NCI-H1092 (cell line): ENCODE results near the gene GALNT9.
"Not testable (repeated sequence)": the region's sequence is repeated elsewhere in the genome, so short reads cannot be mapped to it uniquely, and the experiment has no call there.

ENCODE experiments used
- DNase-seq: peaks from one replicate; lab custom pipeline; 2025; lab: John Stamatoyannopoulos, UW

GALNT9 gene

DNA sequence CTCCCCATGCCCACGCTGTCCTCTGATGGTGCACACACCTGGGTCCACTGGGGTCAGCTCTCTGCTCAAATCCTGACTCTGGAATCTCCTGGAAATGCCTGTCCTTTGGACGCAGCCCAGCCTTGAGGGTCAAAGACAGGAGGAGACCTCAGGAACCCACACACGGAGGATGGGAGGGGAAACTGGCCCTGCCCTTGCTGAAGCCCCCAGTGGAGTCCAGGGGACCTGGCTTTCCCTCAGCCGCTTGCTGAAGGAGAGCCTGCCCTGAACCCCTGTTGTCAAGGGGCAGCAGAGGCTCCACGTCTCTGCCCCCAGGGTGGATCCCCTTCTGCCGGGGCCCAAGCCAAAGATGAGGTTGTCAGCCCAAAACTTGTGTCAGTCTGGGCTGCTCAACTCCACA lies 16.9 kb downstream of the GALNT9 start:
- no peak for DNase-seq

DNA sequence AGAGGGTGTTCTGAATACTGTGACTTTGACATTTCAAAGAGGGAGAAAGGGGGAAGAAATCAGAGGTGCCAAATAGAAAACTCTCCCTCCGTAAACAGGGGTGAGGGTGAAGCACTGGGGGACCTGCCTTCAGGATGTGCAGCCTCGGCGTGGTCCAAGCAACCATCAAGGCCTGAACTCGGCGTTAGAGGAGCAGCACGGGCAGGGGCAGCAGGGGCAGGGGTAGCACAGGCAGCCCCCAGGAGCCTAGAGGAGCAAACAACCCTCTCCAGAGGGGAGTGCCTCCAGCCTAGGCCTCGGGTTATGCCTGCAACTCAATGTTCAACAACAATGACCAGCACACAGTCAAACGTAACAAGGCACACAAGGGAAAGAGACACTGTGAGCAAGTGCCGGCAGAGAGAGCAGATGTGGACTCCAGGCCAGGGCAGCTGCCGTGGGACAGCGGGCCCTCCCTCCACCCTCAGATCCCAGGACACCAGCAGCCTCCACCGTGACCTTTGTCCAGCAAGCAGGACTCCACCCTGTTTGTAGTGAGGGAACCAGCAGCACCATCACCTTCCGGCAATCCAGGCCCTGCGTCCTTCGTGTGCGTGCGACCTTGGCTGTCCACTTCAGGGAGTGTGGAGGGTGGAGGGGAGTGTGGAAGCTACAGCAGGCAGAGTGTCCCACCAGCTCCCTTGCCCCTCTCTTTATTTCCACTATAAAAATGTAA lies 18.0 kb downstream of the GALNT9 start:
- no peak for DNase-seq

DNA sequence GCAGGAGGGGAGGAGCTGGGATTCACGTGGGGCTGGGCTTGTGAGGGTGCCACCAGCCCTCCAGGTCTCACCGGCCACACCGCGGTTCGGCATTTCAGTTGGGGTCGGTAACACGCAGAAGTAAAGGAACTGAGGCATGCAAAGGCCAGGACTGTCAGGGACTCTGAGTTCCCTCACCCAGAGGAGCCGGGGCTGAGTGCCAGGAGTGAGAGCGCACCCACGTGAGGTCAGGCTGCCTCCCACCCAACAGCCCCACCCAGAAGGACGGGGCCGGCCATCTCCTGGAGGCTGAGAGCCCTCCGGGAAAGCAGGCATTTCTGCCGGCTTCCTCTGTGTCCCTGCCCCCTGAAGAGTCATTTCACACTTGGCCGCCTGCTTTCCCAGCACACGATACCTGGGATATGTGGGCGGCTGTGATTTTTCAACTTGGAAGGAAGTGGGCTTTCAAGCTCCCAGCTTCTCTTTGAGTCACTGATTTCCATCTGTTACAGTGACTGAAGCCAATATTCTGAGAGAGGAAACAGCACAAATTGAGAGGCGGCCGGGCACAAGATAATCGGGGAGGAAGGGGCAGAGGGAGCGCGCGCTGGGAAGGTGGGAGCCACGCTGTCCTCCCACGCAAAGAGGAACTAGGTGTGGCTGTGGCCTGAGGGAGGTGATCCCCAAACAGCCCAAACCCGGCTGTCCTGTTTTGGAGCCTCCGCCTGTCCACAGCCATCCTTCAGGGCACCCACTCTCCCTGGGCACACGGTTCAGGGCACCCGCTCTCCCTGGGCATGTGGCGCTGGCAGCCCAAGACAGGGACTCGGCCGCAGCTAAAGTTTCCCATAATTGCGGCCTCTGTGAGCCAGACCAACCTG lies 19.0 kb downstream of the GALNT9 start:
- DNase-seq: no peak

DNA sequence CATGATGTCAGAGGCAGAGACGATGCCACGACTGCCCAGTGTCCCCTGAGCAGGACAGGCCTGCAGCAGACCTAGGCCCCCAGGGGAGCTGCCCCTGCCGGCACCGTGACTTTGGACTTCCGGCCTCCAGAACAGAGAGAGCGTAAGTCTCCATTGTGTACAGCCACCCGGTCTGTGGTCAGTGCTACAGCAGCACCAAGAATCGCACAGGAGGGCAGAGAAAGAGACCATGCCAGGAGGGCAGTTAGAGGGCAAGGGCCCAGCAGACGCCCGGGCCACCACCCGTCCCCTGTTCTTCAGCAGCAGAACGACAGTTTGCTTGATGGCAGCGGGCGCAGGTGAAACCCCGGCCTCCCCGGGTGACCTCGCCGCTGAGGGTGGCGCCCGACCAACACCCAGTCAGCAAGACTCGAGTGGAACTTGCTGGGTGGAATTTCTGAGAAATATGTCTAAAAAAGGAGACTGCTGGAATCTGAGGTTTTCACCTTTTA lies 19.7 kb downstream of the GALNT9 start:
- DNase-seq: no peak

DNA sequence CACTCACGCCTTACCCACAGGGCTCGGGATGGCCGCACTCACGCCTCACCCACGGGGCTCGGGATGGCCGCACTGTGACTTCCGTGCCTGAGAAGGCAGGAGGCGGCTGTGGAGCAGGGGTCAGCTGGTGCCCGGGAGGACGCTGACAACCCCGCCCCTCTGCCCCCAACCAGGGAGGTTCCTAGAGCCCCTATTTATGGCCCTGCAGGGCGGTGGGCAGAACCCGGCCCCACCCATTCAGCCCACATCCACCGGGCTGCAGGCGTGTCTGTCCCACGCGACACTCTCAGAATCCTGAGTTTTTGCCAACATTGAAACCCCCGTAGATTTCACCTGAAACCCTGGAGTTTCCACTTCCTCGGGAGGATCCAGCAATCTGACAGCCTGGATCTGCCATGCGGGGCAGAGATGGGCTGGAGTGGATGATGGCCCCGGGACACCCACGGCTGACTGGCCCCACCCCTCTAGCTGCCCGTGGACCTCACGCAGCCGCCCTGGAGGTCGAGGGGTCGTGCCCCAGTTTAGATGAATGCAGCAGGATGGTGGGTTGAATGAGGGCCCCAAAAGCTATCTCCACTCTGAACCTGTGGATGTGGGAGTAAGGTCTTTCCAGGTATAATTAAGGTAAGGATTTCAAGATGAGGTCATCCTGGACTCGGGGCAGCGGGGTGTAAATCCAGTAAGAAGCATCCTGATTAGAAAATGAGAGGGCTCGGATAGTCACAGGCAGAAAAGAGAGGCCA lies 20.4 kb downstream of the GALNT9 start:
- no peak for DNase-seq

DNA sequence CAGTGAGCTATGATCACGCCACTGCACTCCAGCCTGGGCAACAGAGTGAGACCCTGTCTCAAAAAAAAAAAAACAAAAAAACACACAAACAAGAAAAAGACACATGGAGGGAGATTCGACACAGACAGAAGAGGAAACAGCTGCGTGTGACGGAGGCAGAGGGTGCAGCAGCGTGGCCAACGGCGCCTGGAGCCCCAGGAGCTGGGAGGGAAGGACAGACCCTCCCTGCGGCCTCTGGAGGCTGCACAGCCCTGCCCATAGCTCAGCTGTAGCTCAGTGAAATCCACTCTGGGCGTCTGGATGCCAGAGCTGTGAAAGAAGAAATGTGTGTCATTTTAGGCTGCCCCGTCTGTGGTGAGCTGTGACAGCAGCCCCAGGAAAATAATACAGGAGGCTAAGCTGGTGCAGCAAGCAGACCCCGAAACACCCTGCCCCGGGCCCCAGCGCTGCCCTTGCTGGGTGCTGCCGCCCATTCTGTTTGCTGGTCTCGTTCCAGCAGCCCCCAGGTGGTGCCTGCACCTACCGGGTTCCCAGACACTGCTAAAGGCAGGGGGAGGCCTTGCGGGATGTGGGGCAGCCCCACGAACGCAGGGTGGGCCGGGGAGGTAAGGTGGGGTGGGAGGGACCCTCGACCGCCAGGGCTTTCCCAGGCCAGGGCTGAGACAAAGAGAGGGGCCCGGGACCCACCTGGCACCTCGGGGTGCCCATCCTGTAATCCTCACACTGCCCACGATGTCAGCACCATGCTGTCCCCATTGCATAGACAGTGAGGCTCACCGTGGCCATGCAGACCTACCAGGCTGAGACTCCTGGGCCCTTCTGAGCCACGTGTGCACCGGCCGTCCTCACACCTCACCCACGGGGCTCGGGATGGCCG lies 21.2 kb downstream of the GALNT9 start:
- DNase-seq: no peak

DNA sequence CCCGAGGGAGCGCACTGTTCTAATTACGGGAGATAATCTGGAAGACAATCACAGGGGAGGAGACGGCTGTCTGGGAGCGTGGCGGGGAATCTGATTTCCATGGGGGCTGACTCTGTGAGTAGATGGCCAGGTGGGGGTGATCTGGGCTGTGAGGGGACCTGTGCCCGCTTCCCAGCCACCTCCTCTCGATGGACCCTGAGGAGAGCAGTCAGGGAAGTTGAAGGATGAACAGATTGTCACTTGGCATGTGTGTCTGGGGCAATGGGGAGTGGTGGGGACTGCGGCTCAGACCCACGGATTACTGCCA lies 22.6 kb downstream of the GALNT9 start:
- no peak for DNase-seq

DNA sequence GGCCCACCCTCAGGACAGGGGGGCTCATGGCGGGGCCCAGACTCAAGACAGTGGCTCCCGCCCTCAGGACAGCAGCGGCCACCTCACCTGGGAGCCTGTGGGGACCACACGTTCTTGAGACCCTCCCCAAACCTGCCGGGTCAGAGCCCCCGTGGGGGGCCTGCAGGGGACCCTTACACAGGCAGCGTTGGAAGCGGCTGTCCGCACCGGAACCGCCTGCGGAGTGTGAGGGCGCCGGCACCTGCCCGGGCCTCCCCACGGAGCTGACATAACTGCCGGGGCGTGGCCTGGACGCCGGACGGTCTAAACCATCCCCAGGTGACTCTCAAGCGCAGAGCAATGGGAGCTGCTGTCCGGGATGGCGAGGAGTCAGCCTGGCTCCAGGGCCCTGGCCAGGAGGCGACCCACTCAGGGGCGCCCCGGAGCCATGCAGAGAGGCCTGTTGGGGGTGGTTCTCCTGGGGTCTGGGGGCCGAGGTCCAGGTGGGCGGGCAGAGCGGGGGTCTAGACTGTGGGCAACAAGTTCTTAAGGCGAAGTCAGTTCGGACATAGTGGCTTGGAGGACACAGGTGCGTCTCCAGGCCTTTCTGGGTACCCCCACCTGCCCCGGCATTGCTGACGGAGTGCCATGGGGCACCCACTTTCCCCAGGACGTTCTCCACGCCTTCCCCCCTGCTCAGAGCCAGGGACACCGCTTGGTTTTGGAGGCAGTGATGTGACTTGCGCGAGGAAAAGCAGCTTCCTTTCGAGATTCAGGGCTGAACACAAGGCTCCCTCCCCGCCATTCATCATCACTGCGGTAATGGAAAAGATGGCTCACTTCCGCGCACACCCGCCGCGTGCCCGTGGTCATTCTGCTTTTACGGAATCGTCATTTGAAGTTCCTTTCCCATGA lies 23.2 kb downstream of the GALNT9 start:
- DNase-seq: no peak

DNA sequence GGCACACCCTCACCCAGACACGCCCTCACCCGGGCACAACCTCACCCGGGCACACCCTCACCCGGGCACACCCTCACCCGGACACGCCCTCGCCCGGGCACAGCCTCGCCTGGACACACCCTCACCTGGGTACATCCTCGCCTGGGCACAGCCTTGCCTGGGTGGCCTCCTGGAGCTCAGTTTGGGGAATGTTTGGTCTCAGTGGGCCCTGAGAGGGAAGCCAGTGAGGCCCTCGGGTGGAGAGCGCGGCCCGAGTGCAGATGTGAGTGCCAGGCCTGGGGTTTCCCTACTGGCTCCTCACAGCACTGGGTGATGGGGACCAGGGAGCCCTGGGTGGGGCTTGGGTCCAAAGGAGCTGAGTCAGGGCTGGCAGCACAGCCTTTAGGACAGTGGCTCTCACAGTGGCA lies 23.8 kb downstream of the GALNT9 start:
- DNase-seq: no peak

DNA sequence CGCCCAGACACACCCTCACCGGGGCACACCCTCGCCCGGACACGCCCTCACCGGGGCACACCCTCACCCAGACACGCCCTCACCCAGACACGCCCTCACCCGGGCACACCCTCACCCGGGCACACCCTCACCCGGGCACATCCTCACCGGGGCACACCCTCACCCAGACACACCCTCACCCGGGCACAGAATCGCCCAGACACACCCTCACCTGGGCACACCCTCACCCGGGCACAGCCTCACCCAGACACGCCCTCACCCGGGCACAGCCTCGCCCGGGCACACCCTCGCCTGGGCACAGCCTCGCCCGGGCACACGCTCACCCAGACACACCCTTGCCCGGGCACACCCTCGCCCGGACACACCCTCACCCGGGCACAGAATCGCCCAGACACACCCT lies 24.5 kb downstream of the GALNT9 start:
- DNase-seq: not testable (repeated sequence)

DNA sequence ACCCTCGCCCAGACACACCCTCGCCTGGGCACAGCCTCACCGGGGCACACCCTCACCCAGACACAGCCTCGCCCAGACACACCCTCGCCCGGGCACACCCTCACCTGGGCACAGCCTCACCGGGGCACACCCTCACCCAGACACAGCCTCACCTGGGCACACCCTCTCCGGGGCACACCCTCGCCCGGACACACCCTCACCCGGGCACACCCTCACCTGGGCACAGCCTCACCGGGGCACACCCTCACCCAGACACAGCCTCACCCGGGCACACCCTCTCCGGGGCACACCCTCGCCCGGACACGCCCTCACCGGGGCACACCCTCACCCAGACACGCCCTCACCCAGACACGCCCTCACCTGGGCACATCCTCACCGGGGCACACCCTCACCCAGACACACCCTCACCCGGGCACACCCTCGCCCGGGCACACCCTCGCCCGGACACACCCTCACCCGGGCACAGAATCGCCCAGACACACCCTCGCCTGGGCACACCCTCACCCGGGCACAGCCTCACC lies 25.5 kb downstream of the GALNT9 start:
- not testable (repeated sequence) for DNase-seq

DNA sequence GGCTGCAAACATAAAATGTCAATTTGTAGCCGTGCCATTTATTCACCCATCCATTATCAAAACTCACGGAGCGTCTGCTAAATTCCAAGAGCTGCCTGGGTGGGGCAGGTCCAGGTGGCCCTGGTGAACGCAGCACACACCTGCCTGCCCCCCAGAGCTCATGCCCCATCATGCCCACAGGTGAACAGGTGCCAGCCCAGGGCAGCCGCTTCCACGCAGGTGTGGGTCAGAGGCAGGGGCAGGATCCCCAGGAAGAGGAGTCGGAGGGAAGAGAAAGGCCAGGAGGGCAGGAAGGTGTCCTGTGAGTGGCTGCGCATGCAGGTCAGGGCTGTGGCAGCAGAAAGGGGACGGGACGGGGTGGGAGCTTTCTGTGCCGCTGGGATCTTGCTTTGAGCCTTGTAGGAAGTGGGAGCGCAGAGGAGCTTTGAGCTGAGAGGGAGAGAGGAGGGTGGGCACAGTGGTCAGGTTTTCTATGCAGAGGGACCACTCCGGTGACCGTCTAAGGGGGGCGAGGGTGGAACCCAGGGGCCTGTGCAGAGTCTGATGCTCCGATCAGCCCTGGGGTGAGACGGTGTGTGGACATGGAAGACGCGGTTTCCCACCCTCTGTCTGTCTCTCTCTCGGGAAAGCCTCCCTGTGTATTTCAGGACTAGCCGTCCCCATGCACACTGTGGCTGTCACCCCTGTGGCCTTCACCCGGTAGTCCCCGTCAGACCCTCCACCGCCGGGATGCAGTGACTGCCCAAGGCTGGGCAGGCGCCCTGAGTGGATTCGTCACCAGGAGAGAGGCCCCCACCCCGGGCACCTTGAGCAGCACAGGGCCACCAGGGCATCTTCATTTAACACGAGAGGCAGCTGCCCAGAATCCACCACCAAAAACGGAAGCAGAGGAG lies 26.7 kb downstream of the GALNT9 start:
- no peak for DNase-seq

DNA sequence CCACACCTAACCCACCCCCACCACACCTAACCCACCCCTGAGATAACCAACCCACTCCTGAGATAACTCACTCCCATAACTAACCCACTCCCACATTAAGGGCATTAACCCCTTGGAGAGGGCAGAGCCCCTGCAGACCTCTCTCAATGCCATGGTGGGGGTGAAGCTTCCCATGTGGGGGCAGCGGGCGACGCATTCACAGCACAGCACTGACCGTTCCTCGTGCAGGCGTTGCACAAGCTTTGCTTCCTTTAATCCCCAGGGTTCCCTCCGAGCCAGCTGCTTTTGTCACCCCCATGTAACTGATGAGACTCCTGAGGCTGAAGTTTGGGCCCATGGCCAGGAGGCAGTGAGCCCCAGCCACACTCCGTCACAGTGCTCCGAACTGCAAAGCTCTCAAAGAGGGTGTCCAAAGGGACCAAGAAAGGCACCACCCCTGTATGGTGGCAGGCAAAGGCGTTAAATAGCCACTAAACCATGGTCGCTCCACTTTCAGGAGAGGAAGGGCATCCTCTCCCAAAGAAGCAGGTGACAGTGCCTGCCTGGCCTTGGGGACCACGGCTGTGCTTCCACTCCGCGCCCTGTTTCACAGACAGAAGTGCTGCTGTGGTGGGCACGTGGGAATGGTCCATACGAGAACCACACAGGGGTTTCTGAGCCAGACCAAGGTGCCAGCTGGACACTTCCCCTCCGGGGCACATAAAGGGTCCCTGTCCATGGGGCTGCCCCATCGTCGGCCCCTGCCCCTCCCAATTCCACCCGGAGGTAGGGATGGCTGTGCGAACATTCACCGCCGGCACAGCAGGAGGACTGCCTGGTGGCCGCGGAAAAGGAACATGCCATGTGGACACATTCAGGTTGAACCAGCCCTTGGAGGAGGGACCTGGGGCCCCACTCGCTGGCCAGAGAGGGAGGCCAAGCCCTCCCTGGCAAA lies 28.3 kb downstream of the GALNT9 start:
- DNase-seq: no peak

DNA sequence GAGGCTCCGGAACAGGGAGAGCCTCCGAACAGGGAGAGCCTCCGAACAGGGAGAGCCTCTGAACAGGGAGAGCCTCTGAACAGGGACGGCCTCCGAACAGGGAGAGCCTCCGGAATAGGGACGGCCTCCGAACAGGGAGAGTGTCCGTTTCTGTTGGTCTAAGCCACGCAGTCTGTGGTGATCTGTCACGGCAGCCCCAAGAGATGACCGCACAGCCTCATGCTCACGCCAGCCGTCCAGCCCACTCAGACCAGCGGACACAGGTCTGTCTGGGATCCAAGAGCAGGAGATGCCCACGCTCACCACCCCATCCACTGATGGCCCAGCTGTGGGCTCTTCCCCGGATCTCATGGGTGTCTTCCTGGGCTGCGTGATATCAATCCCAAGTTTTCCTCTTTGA lies 33.3 kb downstream of the GALNT9 start:
- no peak for DNase-seq

DNA sequence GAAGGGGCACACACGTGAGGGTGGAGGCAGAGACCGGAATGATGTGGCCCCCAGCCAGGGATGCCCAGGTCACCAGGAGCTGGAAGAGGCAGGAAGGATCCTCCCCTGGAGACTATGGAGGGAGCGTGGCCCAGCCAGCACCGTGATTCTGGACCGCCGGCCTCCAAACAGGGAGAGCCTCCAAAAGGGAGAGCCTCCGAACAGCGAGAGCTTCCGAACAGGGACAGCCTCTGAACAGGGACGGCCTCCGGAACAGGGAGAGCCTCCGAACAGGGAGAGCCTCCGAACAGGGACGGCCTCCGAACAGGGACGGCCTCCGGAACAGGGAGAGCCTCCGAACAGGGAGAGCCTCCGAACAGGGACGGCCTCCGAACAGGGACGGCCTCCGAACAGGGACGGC lies 33.8 kb downstream of the GALNT9 start:
- DNase-seq: not testable (repeated sequence)

DNA sequence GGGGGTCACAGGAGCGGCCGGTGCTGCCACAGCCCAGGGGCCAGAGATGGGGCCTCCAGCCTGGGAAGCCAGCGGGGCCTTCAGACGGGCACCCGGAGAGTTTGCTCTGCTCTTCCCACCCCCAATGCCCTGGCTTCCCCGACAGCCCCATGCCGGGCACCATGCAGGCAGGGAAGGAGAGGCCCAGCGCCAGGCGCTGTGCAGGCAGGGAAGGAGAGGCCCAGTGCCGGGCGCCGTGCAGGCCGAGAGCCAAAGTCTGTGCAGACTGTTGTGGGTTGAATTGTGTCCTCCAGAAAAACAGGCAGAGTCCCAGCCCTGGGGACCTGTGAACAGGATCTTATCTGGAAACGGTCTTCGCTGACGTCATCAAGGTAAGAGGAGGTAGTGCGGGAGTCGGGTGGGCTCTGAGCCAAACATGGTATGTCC lies 34.3 kb downstream of the GALNT9 start:
- DNase-seq: no peak

DNA sequence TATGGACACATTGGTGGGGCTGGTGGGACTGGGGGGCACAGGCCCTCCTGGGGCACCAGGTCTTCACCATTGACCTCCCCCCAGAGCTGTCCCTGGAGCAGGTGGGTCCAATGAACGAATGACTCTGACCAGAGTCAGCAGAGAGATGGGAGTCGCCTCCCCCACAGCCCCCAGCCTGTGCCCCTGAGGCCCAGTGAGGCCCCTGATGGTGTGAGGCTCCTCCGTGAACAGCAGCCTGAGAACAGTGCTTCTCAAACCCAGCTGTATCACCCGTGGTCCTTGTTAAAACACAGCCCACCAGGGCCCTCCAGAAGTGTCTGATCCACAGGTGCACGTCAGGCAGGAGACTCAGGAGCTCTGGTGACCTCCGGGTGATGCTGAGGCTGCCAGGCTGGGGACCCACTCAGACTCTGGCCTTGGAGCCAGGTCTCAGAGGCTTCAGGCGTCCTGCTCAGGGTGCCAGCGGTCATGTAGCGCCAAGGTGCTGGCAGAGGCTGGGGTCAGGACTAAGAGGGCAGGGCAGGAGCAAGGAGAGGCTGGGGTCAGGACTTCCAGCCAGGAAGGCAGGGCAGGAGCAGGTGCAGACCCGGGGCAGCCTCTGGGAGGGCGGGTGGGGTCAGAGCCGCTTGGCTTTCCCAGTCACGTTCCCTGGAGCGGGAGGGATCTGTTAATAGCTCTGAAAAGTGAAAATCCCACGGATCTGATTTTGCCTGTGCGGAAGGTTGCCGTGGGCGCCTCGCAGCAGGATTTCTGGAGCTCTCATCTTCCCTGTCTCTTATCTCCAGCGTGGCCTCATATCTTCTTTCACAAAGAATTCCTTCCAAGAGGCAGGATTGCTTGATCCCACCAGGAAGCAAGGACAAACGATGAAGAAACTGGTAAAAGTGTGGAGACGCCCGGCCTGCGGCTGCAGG lies 35.0 kb downstream of the GALNT9 start:
- DNase-seq: no peak
